Liver (tissue), 9 donors: Measurements from ENCODE around the gene MAGEB2. TPM values are rescaled to one million over a fixed set of nuclear protein-coding genes. Genes with fewer than 3 reads are reported as not detected.

Source experiments
- DNase-seq: peaks from one replicate; pipeline ENCODE4 v3.0.0-alpha.2; 2017; ENCODE audit warnings: low spot score
- H3K27ac ChIP-seq, 2 donors: one replicate each; pipeline ENCODE4 v1.7.0; 2013; ENCODE audit warnings: inconsistent platforms in 2 of 2, low read length in 2 of 2, control low read depth in 1 of 2, low read depth in 1 of 2, mild to moderate bottlenecking in 1 of 2
- H3K27me3 ChIP-seq, 4 donors: one replicate each; pipeline versions ENCODE4 v1.6.1 to v1.7.0; 2013; ENCODE audit warnings: low read length in 3 of 4, inconsistent platforms in 1 of 4, mild to moderate bottlenecking in 1 of 4, moderate library complexity in 1 of 4; ENCODE audit not compliant: control insufficient read depth in 4 of 4, insufficient read depth in 4 of 4
- H3K36me3 ChIP-seq, 4 donors: one replicate each; pipeline versions ENCODE4 v1.6.1 to v1.7.0; 2013; ENCODE audit warnings: low read length in 3 of 4, mild to moderate bottlenecking in 3 of 4, low read depth in 1 of 4, moderate library complexity in 1 of 4; ENCODE audit not compliant: control insufficient read depth in 4 of 4, insufficient read depth in 3 of 4
- H3K4me1 ChIP-seq, 4 donors: one replicate each; pipeline versions ENCODE4 v1.6.1 to v1.7.0; 2013; ENCODE audit warnings: low read length in 3 of 4, mild to moderate bottlenecking in 3 of 4, moderate library complexity in 1 of 4; ENCODE audit not compliant: control insufficient read depth in 4 of 4, insufficient read depth in 4 of 4
- H3K4me3 ChIP-seq, 3 donors: one replicate each; pipeline versions ENCODE4 v1.6.1 to v1.7.0; 2013; ENCODE audit warnings: low read length in 3 of 3, control low read depth in 1 of 3, low read depth in 1 of 3, mild to moderate bottlenecking in 1 of 3
- H3K9ac ChIP-seq, 2 donors: one replicate each; pipeline ENCODE4 v1.7.0; 2013; ENCODE audit warnings: low read length in 2 of 2, mild to moderate bottlenecking in 2 of 2, moderate library complexity in 2 of 2, control low read depth in 1 of 2, low read depth in 1 of 2
- H3K9me3 ChIP-seq, 4 donors: one replicate each; pipeline versions ENCODE4 v1.6.1 to v1.7.0; 2013; ENCODE audit warnings: low read length in 3 of 4; ENCODE audit not compliant: control insufficient read depth in 4 of 4
- ATF3 ChIP-seq: IDR thresholded peaks from 2 replicates; pipeline ENCODE4 v1.6.1; 2016; ENCODE audit warnings: antibody characterized with exemption
- EGR1 ChIP-seq, 2 donors: IDR thresholded peaks; 2 replicates each; pipeline ENCODE4 v1.6.1; 2016 to 2018; ENCODE audit warnings: antibody characterized with exemption in 2 of 2, low read depth in 2 of 2
- FOXA1 ChIP-seq: IDR thresholded peaks from 2 replicates; pipeline ENCODE4 v1.6.1; 2016; ENCODE audit warnings: antibody characterized with exemption
- FOXA2 ChIP-seq: IDR thresholded peaks from 2 replicates; pipeline ENCODE4 v1.6.1; 2016; ENCODE audit warnings: antibody characterized with exemption
- GABPA ChIP-seq, 2 donors: IDR thresholded peaks in 1 of 2; conservative IDR thresholded peaks in 1 of 2; 2 replicates each; pipeline ENCODE4 v1.6.1; 2016; ENCODE audit warnings: antibody characterized with exemption in 2 of 2, mild to moderate bottlenecking in 1 of 2, moderate library complexity in 1 of 2
- HNF4A ChIP-seq, 2 donors: conservative IDR thresholded peaks; 2 replicates each; pipeline ENCODE4 v1.6.1; 2016; ENCODE audit warnings: antibody characterized with exemption in 2 of 2, mild to moderate bottlenecking in 2 of 2
- HNF4G ChIP-seq: IDR thresholded peaks from 2 replicates; pipeline ENCODE4 v1.6.1; 2016; ENCODE audit warnings: antibody characterized with exemption
- JUND ChIP-seq, 2 donors: IDR thresholded peaks; 2 replicates each; pipeline ENCODE4 v1.6.1; 2016; ENCODE audit warnings: antibody characterized with exemption in 2 of 2
- MAX ChIP-seq: IDR thresholded peaks from 2 replicates; pipeline ENCODE4 v1.6.1; 2016; ENCODE audit warnings: antibody characterized with exemption
- NR2F2 ChIP-seq: IDR thresholded peaks from 2 replicates; pipeline ENCODE4 v1.6.1; 2016; ENCODE audit warnings: antibody characterized with exemption
- RAD21 ChIP-seq, 2 donors: IDR thresholded peaks; 2 replicates each; pipeline ENCODE4 v1.6.1; 2016; ENCODE audit warnings: antibody characterized with exemption in 2 of 2, mild to moderate bottlenecking in 2 of 2
- REST ChIP-seq: IDR thresholded peaks from 2 replicates; pipeline ENCODE4 v1.6.1; 2016; ENCODE audit warnings: antibody characterized with exemption, mild to moderate bottlenecking
- RXRA ChIP-seq, 2 donors: IDR thresholded peaks; 2 replicates each; pipeline ENCODE4 v1.6.1; 2017 to 2018; ENCODE audit warnings: antibody characterized with exemption in 2 of 2, mild to moderate bottlenecking in 1 of 2
- SP1 ChIP-seq: IDR thresholded peaks from 2 replicates; pipeline ENCODE4 v1.6.1; 2018; ENCODE audit warnings: antibody characterized with exemption, mild to moderate bottlenecking
- TAF1 ChIP-seq: conservative IDR thresholded peaks from 2 replicates; pipeline ENCODE4 v1.6.1; 2016; ENCODE audit warnings: antibody characterized with exemption, mild to moderate bottlenecking
- YY1 ChIP-seq: IDR thresholded peaks from 2 replicates; pipeline ENCODE4 v1.6.1; 2016; ENCODE audit warnings: antibody characterized with exemption, mild to moderate bottlenecking
- ZBTB33 ChIP-seq: IDR thresholded peaks from 2 replicates; pipeline ENCODE4 v1.6.1; 2016; ENCODE audit warnings: antibody characterized with exemption
- WGBS: extraction: QIAGEN DNeasy Blood & Tissue Kit; methylation state at CpG from one replicate; pipeline ENCODE4 v1.1.7; 2013; 5-methylcytosine and 5-hydroxymethylcytosine counted together
- polyA plus RNA-seq, 2 donors: library from polyadenylated mRNA; stranded (reverse) in 1 of 2; unstranded in 1 of 2; fragments of 200-250 nt in 1 of 2; fragments of >200 nt in 1 of 2; fragmentation: Nextera tagmentation in 1 of 2; extraction: Ambion mirVana in 1 of 2; gene quantifications; one replicate each; pipeline versions ENCODE4 v1.2.1 to v1.2.3, GENCODE V29; 2013 to 2015
- total RNA-seq, 2 donors: library from RNA; depleted of rRNA; stranded (reverse); fragments of >200 nt; gene quantifications; one replicate each; pipeline ENCODE4 v1.2.3, GENCODE V29; 2014
- donor health status: healthy.
- donor health status: healthy.
- donor health status: healthy.
- donor health status: healthy.
- donor health status: healthy.

The MAGEB2 gene
- total and polyA plus RNA-seq, 4 donors: not detected

GRCh38 chrX:30241724-30242415, 26.5 kb downstream of the MAGEB2 start, which contains the start of gene MAGEB4:
TSS of gene MAGEB4 (plus strand) at chrX:30242000. CDS start at chrX:30242136, 136 bp downstream.
- no peaks in the 10 kb centered on the region for H3K36me3 ChIP-seq
- H3K9ac ChIP-seq: no peak within 1 kb of the TSS
- H3K27me3 ChIP-seq: peaks cover 0 to 3% (median 0%) of the 10 kb centered on the region in 4 donors
- H3K4me3 ChIP-seq: no peak within 1 kb of the TSS
- H3K27ac ChIP-seq: no peak within 1 kb of the TSS
- 92% methylated on average over 10 of the region's 10 CpGs for WGBS
- H3K9me3 ChIP-seq: no peaks in the 10 kb centered on the region
- TF ChIP-seq TAF1 (no peak), MAX (no peak), HNF4G (no peak), SP1 (no peak), REST (no peak), FOXA1 (no peak), YY1 (no peak), JUND (IDR thresholded peaks at IDR 0.05) (no peak), ZBTB33 (no peak), HNF4A (conservative IDR thresholded peaks at IDR 0.05) (no peak), EGR1 (IDR thresholded peaks at IDR 0.05; ENCODE audit: low read depth in 2 of 2) (no peak), RXRA (IDR thresholded peaks at IDR 0.05) (no peak), ATF3 (no peak), GABPA (IDR thresholded peaks at IDR 0.05 in 1 of 2, conservative IDR thresholded peaks at IDR 0.05 in 1 of 2) (no peak), NR2F2 (no peak), FOXA2 (no peak), RAD21 (IDR thresholded peaks at IDR 0.05) (no peak)
- H3K4me1 ChIP-seq: no peaks in the 10 kb centered on the region
- no peak for DNase-seq

GRCh38 chrX:30246769-30247489, 31.6 kb downstream of the MAGEB2 start, which contains the start of gene MAGEB1:
TSS of gene MAGEB1 (plus strand) at chrX:30247146. CDS start at chrX:30250494, 3,348 bp downstream.
- TF ChIP-seq HNF4G (no peak), RAD21 (IDR thresholded peaks at IDR 0.05) (no peak), ATF3 (no peak), JUND (IDR thresholded peaks at IDR 0.05) (no peak), TAF1 (no peak), NR2F2 (no peak), HNF4A (conservative IDR thresholded peaks at IDR 0.05) (no peak), RXRA (IDR thresholded peaks at IDR 0.05) (no peak)
- 92% methylated on average over 37 of the region's 38 CpGs for WGBS
- Histone ChIP-seq H3K36me3 (no peaks in the 10 kb centered on the region), H3K4me3 (no peak within 1 kb of the TSS), H3K27me3 (no peaks in the 10 kb centered on the region), H3K27ac (no peak within 1 kb of the TSS), H3K4me1 (no peaks in the 10 kb centered on the region), H3K9ac (no peak within 1 kb of the TSS), H3K9me3 (no peaks in the 10 kb centered on the region)
- DNase-seq: no peak
